GM12873 (cell line): ENCODE data around the gene CDK5RAP1.

Experiments used
- TF ChIP-seq, protein P1 (sequence below): IDR thresholded peaks from 2 replicates; pipeline ENCODE4 v1.5.1; 2012; ENCODE audit warnings: low read depth, mild to moderate bottlenecking, moderate library complexity, low read length, control low read depth; ENCODE audit not compliant: insufficient read depth; ENCODE audit errors: missing control alignments

The CDK5RAP1 gene

DNA sequence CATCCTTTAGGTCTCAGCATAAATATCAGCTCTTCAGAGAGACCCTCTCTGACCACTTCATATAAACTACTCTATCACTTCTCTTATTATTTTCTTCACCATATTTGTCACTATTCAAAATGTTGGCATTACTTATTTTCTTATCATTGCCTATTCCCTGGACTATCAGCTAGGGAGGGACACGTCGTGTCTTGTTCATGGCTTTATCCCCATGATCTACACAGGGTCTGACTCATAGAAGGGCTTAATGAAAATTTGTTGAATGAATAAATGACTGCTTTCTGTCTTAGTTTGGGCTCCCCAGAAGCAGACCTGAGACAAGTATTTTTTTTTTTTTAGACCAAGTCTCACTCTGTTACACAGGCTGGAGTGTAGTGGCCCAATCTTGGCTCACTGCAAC lies 3.0 kb upstream of the CDK5RAP1 start:
- TF ChIP-seq, protein P1, sequence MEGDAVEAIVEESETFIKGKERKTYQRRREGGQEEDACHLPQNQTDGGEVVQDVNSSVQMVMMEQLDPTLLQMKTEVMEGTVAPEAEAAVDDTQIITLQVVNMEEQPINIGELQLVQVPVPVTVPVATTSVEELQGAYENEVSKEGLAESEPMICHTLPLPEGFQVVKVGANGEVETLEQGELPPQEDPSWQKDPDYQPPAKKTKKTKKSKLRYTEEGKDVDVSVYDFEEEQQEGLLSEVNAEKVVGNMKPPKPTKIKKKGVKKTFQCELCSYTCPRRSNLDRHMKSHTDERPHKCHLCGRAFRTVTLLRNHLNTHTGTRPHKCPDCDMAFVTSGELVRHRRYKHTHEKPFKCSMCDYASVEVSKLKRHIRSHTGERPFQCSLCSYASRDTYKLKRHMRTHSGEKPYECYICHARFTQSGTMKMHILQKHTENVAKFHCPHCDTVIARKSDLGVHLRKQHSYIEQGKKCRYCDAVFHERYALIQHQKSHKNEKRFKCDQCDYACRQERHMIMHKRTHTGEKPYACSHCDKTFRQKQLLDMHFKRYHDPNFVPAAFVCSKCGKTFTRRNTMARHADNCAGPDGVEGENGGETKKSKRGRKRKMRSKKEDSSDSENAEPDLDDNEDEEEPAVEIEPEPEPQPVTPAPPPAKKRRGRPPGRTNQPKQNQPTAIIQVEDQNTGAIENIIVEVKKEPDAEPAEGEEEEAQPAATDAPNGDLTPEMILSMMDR: no peak

DNA sequence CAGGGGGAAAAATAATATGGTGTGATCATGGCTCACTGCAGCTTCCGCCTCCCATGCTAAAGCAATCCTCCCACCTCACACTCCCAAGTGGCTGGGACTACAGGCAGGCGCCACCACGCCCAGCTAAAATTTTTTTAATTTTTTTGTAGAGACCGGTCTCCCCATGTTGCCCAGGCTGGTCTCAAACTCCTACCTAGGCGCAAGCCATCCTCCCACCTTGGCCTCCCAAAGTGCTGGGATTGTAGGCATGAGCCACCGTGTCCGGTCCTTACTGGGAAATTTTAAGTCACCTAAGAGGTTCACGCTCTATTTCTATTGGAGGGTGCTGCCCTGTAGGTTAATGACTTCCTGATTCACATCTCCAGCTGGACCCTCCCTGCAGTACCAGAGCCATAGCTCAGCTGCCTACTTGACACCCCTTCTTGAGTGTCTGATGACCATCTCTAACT lies 626 bp upstream of the CDK5RAP1 start:
- TF ChIP-seq, protein P1: no peak

DNA sequence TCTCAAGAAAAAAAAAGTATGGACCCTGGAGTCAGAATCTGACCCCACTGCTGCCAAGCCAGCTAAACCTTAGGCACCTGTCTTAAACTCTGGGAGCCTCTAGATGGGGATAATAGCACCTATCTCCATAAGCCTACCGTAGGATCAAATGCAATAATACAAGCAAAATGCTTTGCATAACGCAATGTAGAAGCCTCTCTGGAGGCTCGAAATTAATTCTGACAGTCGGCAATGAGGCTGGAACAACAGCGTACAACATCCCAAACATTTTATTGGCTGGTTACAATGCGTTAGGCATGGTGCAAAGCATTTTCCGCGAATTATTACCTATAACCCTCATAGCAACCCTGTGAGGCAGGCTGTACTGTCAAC lies 521 bp downstream of the CDK5RAP1 start:
- TF ChIP-seq, protein P1: peak; percentile 22

DNA sequence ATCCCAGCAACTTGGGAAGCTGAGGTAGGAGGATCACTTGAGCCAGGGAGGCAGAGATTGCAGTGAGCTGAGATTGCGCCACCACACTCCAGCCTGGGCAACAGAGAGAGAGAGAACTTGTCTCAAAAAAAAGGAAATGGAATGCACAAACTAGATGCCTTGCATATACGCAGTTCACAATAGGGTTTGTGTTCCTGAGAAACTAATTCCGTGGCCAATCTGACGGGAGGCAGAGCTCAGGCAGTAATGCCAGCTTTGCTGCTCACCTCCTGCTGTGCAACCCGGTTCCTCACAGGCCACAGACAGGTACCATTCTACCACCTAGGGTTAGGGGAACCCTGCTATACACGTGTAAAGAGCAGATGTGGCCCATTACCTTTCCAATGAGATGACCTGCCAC lies 1.4 kb downstream of the CDK5RAP1 start:
- TF ChIP-seq, protein P1: no peak

DNA sequence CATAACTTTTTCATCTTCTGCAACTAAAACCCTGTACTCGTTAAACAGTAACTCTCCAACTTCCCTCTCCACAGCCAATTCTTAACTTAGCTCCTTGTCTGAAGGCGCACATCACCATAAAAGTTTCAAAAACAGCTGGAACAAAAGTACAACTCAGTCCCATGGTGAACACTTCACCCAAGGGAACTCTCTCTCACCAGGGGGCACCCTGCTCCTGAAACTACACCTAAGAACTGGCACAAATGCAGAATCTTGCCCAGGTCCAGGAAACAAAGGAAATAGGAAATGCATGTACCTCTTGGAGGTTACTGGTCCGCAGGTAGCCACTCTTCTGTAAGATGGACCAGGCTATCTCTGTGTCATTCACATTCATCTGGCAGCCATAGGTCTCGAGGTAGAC lies 6.6 kb downstream of the CDK5RAP1 start:
- TF ChIP-seq, protein P1: peak; percentile 11

DNA sequence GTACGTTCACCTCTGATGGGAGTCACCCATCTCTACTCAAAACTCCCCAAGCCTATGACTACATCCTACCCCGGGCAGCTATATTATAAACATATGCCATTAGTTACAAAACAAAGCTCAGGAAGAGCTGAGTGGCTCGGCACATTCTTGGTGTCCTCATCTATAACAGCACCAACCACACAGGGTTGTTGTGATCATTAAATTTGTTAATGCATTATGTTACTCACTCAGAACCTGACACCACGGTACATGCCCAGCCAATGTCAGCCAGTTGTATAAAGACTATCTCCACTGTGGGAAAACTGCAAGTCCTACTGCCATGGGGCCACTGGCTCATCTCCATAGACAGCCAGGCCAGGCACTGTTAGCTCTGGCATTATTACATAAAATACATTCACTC lies 7.7 kb downstream of the CDK5RAP1 start:
- TF ChIP-seq, protein P1: no peak

DNA sequence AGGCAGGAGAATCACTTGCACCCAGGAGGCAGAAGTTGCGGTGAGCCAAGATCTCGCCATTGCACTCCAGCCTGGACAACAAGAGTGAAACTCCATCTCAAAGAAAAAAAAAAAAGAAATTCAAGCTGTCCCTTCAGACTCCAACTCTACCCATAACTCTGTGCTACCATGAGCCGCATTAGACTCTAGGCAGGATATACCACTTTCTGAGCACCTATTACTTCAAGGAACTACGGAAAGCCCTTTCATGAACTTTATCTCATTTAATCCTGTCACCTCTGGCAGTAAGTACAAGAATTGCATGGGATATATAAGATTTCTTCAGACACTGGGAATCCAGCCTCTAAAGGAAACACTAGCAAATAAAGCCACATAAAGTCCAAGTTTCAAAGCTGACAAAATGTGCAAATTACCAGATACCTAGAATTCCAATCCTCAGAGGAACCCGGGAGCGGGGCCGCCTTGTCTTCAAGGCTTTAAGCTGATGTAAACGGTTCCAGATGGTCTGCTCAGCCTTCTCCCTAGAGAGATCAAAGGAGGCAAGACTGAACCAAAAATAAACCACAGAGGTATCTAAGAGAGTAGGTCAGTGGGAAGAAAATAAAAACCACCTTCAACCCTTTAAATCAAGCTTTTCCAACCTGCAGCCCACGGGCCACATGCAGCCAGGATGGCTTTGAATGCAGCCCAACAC lies 9.4 kb downstream of the CDK5RAP1 start:
- TF ChIP-seq, protein P1: no peak

DNA sequence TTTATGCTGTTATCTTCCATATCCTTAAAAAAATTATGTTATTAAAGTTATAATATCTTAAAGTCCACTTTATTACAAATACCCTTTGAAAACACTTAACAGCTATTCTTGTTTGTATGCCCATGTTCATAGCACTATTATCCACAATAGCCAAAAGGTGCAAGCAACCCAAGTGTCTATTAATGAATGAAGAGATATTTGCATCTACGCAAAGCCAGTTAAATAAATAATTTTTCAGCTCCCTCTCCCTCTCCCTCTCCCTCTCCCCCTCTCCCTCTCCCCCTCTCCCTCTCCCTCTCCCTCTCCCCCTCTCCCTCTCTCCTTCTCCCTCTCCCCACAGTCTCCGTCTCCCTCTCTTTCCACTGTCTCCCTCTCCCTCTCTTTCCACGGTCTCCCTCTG lies 13.1 kb downstream of the CDK5RAP1 start:
- TF ChIP-seq, protein P1: no peak
